Neural crest cell (in vitro differentiated cells): ENCODE results near the gene GOT2. TPM values are rescaled to one million over a fixed set of nuclear protein-coding genes. Genes with fewer than 3 reads are reported as not detected.
A peak's percentile ranks its signal among the peaks of the same experiment; 100 is the strongest.
"Not testable (repeated sequence)": the region's sequence is repeated elsewhere in the genome, so short reads cannot be mapped to it uniquely, and the experiment has no call there.

Experiments used
- DNase-seq: peaks from one replicate; pipeline ENCODE4 v3.0.0; 2021; ENCODE audit warnings: low read depth, mixed read lengths, low spot score
- H3K27ac Mint-ChIP-seq: one replicate; pipeline ENCODE4 v1.8.0; 2021; ENCODE audit warnings: mild to moderate bottlenecking, mixed read lengths; ENCODE audit not compliant: unreplicated experiment
- H3K27me3 Mint-ChIP-seq: 2 replicates; pipeline ENCODE4 v1.8.0; 2021; ENCODE audit warnings: low read depth, mild to moderate bottlenecking, mixed read lengths
- H3K36me3 Mint-ChIP-seq: 2 replicates; pipeline ENCODE4 v1.8.0; 2021; ENCODE audit warnings: low read depth, mild to moderate bottlenecking, mixed read lengths
- H3K4me1 Mint-ChIP-seq: 2 replicates; pipeline ENCODE4 v1.8.0; 2021; ENCODE audit warnings: mixed read lengths
- H3K4me3 Mint-ChIP-seq: one replicate; pipeline ENCODE4 v1.8.0; 2021; ENCODE audit warnings: mild to moderate bottlenecking, mixed read lengths
- H3K9me3 Mint-ChIP-seq: 2 replicates; pipeline ENCODE4 v1.8.0; 2021; ENCODE audit warnings: mixed read lengths
- long read RNA-seq: library from polyadenylated mRNA; unstranded; transcript quantifications from one replicate; pipeline ENCODE4 v2.0.0, GENCODE V29; 2020
- total RNA-seq: library from RNA; stranded (reverse); gene quantifications from 2 replicates; pipeline ENCODE4 v1.2.1, GENCODE V29; 2021
- TF ChIP-seq, protein P1 (sequence below): fragments of 200-600 bp; sonication (generic); conservative IDR thresholded peaks from 2 replicates; pipeline ENCODE4 v1.5.0; 2021; ENCODE audit warnings: antibody characterized with exemption, mild to moderate bottlenecking

GOT2 gene
- 128 and 133 TPM in 2 replicates for total RNA-seq
- long read RNA-seq, transcript GOT2-201 (10 exons, 2,462 nt) = major isoform, 229 of 276 reads
- long read RNA-seq, partial matches to known transcripts = 39 of 276 reads
- long read RNA-seq, other reads (novel, unspliced or antisense) = 8 of 276 reads

DNA sequence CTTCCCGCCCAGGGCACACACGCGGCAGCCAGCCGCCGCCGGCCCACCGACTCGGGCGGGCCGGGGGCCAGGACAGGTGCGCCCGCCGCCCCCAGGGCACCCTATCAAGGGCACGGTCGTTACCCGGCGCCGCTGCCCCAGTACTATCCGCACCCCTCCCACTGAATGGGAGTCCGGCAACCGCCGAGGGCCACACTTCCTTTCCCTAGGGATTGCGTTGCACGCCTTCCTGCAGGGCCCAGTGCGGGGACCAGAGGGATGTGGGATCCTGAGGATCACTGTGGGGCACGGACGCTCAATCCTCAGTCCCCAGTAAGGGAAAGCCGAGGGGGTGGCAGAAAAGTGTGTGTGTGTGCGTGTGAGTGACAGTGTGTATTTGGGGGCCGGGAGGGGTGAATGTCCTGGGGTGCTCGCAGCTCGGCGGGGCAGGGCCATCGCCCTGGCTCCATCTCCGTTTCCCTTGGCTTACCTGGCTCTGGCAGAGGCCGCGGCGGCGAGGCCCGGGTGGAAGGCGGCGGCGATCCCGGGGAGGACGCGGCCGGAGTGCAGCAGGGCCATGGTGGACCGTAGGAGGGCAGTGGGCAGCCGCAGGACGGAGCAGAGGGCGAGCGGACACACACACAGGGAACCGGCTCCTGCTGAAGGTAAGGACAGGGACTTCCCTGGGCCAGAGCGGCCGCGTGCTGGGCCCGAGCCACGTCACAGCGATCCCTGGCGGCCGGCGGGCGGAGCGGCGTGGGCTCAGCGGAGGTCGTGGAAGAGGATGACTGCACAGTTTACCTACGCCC is at the start of gene GOT2:
TSS of gene GOT2 (minus strand) at position 646 of the 788 bp plus-strand sequence. CDS start at position 558, 88 bp downstream.
- H3K9me3 Mint-ChIP-seq = no peaks in the 10 kb centered on the region

DNA sequence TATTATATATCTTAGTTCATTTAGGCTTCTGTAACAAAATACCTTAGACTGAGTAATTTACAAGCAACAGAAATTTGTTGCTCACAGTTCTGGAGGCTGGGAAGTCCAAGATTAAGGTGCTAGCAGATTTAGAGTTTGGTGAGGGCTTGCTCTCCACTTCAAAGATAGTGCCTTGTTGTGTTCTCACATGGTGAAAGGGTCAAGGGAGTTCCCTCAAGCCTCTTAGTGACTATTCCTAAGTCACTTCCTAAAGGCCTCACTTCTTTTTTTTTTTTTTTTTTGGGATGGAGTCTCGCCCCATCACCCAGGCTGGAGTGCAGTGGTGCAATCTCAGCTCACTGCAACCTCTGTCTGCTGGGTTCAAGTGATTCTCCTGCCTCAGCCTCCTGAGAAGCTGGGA is 45.2 kb upstream of the GOT2 start:
- H3K36me3 Mint-ChIP-seq, H3K27me3 Mint-ChIP-seq, H3K27ac Mint-ChIP-seq, DNase-seq, H3K4me3 Mint-ChIP-seq, H3K4me1 Mint-ChIP-seq, H3K9me3 Mint-ChIP-seq: not testable (repeated sequence)

More for the DNA sequence above, at the start of gene GOT2:
- Mint-ChIP-seq H3K36me3 (no peaks in the 10 kb centered on the region), H3K4me3 (peak within 1 kb of the TSS; percentile 99), H3K27me3 (peaks cover 2% of the 10 kb centered on the region), H3K27ac (peak within 1 kb of the TSS; percentile 99), H3K4me1 (peaks cover 24% of the 10 kb centered on the region)
- peak; percentile 82 for DNase-seq
- TF ChIP-seq, protein P1, sequence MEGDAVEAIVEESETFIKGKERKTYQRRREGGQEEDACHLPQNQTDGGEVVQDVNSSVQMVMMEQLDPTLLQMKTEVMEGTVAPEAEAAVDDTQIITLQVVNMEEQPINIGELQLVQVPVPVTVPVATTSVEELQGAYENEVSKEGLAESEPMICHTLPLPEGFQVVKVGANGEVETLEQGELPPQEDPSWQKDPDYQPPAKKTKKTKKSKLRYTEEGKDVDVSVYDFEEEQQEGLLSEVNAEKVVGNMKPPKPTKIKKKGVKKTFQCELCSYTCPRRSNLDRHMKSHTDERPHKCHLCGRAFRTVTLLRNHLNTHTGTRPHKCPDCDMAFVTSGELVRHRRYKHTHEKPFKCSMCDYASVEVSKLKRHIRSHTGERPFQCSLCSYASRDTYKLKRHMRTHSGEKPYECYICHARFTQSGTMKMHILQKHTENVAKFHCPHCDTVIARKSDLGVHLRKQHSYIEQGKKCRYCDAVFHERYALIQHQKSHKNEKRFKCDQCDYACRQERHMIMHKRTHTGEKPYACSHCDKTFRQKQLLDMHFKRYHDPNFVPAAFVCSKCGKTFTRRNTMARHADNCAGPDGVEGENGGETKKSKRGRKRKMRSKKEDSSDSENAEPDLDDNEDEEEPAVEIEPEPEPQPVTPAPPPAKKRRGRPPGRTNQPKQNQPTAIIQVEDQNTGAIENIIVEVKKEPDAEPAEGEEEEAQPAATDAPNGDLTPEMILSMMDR = peak; percentile 91

DNA sequence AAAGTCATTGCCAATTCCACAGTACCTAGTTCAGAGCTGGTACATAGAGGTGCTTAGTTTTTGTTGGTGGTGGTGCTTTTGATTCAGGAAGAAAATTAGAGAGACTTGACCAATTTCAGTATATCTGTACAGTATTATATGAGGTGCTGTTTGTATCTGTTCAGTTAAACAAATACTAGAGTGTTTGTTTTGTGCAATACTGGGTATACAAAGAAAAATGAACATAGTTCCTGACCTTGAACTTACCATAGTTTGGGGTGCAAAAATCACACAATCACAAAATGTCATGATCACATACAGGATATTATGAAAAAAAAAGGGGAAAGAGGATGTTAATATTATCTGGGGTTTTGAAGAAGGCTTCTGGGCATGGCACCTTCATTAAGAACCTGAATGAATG is 39.8 kb upstream of the GOT2 start:
- no peaks in the 10 kb centered on the region for H3K4me1 Mint-ChIP-seq
- no peaks in the 10 kb centered on the region for H3K36me3 Mint-ChIP-seq
- TF ChIP-seq, protein P1 = no peak
- no peak for DNase-seq
- no peak overlapping the region for H3K4me3 Mint-ChIP-seq
- H3K27ac Mint-ChIP-seq = no peak overlapping the region
- H3K9me3 Mint-ChIP-seq = no peaks in the 10 kb centered on the region
- no peaks in the 10 kb centered on the region for H3K27me3 Mint-ChIP-seq

DNA sequence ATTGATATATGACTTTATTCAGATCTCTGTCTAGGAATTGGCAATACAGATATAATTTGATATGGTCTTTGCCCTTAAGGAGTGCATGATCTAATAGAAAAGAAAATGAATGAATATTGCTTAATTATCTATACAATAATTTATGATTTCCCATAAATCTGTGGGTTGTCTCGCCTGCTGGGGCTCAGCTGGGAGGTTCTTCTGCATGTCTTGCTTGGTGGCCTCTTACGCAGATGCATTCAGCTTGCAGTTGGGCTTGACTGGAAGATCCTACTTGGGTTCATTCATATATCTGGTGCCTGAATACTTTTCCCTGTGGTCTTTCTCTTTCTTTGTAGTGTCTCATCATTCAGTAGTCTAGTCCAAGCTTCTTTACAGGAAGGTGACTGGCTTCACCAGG is 34.0 kb upstream of the GOT2 start:
- Mint-ChIP-seq H3K27ac (no peak overlapping the region), H3K4me1 (no peaks in the 10 kb centered on the region), H3K36me3 (no peaks in the 10 kb centered on the region), H3K9me3 (peaks cover 2% of the 10 kb centered on the region), H3K27me3 (peaks cover 9% of the 10 kb centered on the region), H3K4me3 (no peak overlapping the region)
- no peak for DNase-seq
- TF ChIP-seq, protein P1 = no peak

DNA sequence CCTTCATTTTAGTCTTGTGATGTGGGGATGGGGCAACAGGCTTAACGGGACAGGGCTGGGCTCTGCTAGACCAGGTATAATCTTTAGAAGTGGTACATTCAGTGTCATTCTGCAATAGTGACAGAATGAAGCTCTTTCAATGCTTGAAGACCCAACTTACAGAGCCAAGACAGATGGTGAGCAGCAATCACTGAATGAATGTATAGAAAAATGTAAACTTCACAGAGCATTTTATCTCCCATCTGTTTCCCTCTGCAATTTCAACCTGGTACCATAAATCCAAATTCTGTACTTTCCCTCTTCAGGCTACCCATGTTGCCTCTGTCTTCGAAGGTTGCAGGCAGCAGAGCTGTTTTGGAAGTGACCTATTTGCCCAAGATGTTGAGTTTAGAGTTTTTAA is 33.5 kb upstream of the GOT2 start:
- peaks cover 9% of the 10 kb centered on the region for H3K27me3 Mint-ChIP-seq

More for the DNA sequence above, 33.5 kb upstream of the GOT2 start:
- H3K27ac Mint-ChIP-seq = no peak overlapping the region
- no peaks in the 10 kb centered on the region for H3K4me1 Mint-ChIP-seq
- H3K9me3 Mint-ChIP-seq = peaks cover 2% of the 10 kb centered on the region
- no peak for DNase-seq
- no peaks in the 10 kb centered on the region for H3K36me3 Mint-ChIP-seq
- H3K4me3 Mint-ChIP-seq = no peak overlapping the region
- TF ChIP-seq, protein P1 = no peak
